Measurements from ENCODE around the gene WNK1. TPM values are rescaled to one million over a fixed set of nuclear protein-coding genes. Genes with fewer than 3 reads are reported as not detected.

WNK1 gene
- total RNA-seq, 1 donor from 2014 or later = 112 TPM

DNA sequence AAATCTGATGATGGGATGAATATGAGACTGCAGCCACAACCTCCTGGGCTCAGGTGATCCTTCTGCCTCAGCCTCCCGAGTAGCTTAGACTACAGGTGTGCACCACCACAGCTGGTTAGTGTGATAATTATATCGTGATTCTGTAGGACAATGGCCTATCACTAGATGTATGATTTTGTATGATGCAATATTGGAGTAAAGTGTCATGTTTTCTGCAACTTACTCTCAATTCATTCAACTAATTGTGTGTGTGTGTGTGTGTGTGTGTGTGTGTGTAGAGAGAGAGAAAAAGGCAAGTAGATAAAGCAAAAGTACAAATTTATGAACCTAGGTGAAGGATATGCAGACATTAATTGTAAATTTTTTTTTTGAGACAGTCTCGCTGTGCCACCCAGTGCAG, 186.4 kb downstream of the WNK1 start:
- DNase-seq (ENCODE audit: extremely low read depth, low read depth, low spot score) = no peak

DNA sequence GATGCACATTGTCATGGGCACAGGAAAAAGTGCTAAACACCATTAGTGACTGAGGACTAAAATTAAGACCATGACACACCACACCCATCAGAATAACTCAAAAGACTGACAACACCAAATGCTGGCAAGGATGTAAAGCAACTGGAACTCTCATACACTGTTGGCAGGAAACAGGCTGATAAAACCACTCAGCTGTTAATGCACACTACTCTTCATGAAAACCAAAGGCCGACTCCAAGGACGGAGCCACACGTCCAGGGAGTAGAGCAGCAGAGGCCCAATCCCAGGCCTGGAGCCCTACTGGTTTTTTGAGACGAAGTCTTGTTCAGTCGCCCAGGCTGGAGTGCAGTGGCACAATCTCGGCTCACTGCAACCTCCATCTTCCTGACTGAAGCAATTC, 190.7 kb downstream of the WNK1 start:
- no peak for DNase-seq (ENCODE audit: extremely low read depth, low read depth, low spot score)

DNA sequence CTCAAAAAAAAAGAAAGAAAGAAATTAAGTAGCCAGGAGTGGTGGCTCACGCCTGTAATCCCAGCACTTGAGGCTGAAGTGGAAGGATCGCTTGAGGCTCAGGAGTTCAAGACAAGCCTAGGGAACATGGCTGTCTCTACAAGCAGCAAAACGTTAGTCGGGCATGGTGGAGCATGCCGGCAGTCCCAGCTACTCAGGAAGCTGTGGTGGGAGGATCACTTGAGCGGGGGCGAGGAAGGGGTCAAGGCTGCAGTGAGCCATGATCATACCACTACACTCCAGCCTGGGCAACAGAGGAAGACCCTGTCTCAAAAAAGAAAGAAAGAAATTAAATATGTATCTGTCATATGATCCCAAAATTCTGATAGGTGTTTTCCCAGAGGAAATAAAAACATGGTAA, 191.8 kb downstream of the WNK1 start:
- DNase-seq (ENCODE audit: extremely low read depth, low read depth, low spot score) = no peak

DNA sequence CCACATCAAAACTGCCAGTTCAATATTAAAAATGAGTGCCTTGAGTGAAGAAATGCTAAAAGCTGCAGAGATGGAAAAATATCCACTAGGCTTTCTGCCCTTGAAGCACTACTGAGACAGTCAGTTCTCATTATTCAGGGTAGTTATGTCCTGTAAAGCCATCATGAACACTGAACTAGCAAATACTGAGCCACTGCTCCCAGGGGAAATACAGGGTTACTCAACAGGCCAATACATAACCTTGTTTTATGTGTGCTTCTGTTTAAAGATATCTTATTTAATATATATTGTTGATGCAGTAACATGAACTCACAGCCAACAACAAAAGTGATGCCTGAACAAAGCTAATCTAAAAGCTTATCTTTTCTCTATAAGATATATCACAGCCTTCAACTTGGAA, 193.8 kb downstream of the WNK1 start:
- no peak for DNase-seq (ENCODE audit: extremely low read depth, low read depth, low spot score)

DNA sequence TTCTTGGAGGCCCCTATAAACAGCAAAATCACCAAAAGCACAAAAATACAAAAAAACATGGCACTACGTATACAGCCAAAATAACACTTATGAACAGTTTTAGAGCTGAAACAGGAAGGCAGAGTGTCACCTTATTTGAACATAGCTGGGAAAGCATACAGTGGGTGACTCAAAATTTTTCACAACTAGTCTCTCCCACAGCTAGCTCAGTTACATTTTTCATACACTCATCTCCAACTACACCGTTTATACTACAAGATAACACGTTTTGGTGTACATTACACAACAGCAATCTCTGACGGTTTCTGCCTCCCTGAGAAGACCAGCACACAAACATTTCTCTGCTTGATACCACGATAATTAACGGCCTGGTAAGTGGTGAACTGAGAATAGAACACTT, 194.3 kb downstream of the WNK1 start:
- no peak for DNase-seq (ENCODE audit: extremely low read depth, low read depth, low spot score)

DNA sequence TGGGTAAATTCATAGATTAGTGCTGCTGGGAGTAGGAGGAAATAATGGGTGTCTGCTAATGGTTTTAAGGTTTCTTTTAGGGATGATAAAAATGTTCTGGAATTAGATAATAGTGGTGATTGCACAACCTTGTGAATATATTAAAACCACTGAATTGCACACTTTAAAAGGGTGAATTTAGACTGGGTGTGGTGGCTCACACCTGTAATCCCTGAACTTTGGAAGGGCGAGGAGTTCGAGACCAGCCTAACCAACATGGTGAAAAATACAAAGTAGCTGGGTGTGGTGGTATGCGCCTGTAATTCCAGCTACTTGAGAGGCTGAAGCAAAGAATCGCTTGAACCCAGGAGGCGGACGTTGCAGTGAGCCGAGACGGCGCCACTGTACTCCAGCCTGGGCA, 195.9 kb downstream of the WNK1 start:
- DNase-seq (ENCODE audit: extremely low read depth, low read depth, low spot score) = no peak

DNA sequence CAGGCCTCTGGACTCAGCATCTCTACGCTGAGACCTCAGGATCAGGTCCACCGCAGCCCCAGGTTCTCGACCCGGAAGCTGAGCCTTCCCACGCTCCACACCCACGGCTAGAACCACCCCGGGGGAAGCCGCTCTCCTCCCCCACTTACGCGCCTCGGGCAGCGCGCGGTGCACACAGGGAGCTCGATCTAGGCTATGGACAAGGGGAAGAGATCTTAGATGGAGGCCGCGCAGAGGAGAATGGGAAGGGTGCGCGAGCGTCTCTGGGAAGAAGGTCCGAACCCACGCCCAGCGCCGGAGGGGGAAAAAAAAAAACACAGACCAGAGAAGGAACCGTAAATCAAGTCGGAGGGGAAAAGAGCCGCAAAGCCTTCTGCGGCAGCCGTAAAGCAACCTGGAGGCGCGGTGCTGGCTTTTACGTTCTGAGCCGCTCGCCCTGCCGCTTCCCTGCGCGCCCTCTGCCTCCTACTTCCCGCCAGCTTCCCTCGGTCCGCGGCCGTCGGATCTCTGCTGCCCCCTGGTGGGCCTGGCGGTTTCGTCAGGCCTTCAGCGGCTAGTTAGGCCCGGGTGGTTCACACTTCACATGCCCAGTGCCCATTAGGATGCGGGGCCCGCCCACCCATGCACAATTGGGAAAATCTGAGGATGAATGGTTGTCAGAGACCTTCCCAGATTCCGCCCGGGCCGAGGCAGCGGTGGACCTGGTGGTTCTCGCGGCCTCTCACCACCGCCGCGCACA, 197.2 kb downstream of the WNK1 start, which contains the start of gene RAD52:
Gene RAD52 (minus strand): TSS at position 242 of the 739 bp plus-strand sequence. CDS start 16,636 bp downstream, outside the sequence.
- DNase-seq (ENCODE audit: extremely low read depth, low read depth, low spot score) = peak; percentile 95

DNA sequence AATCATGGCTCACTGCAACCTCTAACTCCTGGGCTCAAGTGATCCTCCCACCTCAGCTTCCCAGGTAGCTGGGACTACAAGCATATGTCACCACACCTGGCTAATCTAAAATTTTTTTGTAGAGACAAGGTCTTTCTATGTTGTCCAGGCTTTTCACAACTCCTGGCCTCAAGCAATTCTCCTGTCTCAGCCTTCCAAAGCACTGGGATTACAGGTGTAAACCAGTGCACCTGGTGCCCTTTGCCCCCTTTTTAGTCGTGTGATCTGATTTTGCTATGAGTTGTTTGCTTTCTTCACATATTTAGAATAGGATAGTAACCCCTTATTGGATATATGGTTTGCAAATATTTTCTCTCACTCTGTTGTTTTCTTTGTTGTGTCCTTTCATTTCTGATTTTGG, 198.8 kb downstream of the WNK1 start:
- no peak for DNase-seq (ENCODE audit: extremely low read depth, low read depth, low spot score)

DNA sequence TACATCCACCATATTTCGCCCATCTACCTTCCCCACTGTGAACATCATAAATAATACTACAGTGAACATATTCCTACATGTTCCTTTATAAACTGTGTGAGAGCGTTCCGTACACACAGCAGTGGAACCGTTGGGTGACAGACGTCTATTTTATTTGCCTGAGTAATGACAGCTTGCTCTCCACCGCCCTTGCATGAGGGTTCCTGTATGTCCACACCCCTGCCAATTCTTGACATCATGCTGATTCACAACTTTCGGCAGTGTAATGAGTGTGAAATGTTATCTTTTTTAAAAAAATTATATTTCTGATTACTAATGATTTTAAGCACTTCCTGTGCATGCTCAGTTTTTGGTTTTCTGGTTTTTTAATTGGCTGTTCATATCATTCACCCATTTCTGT, 201.4 kb downstream of the WNK1 start:
- DNase-seq (ENCODE audit: extremely low read depth, low read depth, low spot score) = no peak

DNA sequence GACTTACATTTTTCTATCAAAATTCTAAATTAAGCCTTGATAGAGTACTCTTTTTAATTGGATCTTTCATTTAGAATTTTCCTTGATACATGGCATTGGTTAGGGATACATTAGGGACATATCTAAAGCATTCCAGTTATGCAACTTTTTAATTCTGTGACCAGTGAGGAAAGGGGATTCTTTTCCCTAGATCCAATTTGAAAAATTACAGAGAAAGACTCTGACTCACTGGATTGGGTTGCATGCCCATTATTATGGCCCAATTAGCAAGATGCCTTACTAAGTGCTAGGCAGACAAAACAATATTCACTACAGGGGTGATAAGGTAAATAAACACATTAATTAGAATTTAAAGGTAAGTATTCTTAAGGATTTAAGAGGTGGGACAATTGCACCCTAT, 202.4 kb downstream of the WNK1 start:
- DNase-seq (ENCODE audit: extremely low read depth, low read depth, low spot score) = no peak

DNA sequence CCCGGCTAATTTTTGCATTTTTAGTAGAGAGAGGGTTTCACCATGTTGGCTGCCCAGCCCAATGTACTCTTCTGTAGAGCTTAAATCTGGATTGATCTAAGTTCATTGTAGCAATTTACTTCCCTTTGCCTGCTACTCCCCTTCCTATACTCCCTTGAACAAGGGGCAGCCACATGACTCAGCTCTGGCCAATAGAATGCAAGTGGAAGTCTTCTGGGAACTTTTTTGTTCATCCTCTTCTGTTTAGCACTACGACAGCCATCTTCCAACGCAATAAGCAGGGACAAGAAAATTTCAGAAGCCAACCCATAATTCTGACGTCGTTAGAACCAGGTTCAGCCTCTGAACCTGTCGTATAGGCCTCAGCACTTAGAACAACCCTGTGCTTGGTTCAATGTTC, 203.6 kb downstream of the WNK1 start:
- DNase-seq (ENCODE audit: extremely low read depth, low read depth, low spot score) = no peak

DNA sequence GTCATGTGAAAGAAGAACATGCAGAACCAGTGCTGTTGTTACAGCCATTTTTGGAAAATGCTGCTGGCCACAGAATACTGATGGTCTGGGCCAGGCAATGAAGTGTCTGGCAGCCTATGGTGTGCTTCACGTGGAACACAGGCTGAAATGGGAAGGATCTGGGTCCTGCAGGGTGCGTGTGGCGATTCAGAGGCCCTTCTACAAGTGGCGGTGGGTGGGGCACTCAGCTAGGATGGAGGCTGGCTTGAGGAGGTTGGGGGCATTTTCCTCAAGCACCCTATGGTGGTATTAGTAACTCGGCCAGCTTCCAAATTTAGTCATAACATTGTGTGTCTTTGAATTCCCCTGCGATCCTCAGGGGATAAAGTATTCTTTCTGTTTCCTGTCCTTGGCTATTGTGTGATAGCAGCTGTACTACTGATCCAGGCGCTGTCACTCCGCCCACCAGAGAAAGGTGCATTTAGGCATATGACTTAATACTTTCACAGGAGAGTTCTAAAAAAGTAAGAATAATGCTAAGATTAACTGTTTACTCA, 206.3 kb downstream of the WNK1 start:
- DNase-seq (ENCODE audit: extremely low read depth, low read depth, low spot score) = peak; percentile 45

Other genes with a start within 250 kb of the WNK1 start
- gene NINJ2, start 89.1 kb upstream of the WNK1 start, total RNA-seq = 2.7 TPM in 1 of 2 replicates, not detected in the other
- 10.6 and 12.5 TPM in 2 replicates for gene RAD52, start 197.1 kb downstream of the WNK1 start, total RNA-seq
- gene ERC1, start 238.6 kb downstream of the WNK1 start, total RNA-seq = 40.3 and 44.4 TPM in 2 replicates

Data from glomerular endothelial cell (primary cell).